ENCODE results near the gene SPIN1. TPM values are rescaled to one million over a fixed set of nuclear protein-coding genes. Genes with fewer than 3 reads are reported as not detected.

The SPIN1 gene
- total RNA-seq, 4 donors from 2014 or later = 5.5 to 11.9 (median 6.6) TPM

DNA sequence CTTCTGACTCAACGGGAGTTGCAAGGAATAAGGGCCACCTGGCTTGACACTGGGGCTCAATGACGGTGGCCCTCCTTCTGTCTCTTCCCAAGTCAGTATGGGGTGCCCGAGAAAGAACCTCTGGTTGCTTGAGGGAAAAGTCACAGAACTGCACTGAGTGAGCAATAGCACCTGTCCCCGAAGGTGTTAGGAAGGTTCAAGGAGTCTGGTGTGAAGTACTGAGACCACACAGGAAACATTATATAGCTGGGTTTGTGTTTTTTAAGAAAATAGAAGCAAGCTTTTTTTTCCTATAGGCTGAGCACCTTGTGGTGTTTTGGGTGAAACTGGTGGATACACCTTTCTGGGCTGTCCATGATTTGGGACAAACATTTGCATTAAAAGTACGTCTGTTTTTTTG lies 62.9 kb downstream of the SPIN1 start:
- ATAC-seq (no peak), DNase-seq (no peak)
- Histone ChIP-seq H3K27me3 (no peaks in the 10 kb centered on the region), H3K36me3 (peaks cover 0 to 5% of the 10 kb centered on the region in 2 donors), H3K4me3 (no peak overlapping the region), H3K9me3 (no peaks in the 10 kb centered on the region), H3K27ac (no peak overlapping the region), H3K4me1 (no peaks in the 10 kb centered on the region)
- intact Hi-C loops (cut with DNase I; ENCODE audit: low total_unique reads) (no loop called here), in situ Hi-C loops (cut with MboI; ENCODE audit: low sequenced_read_pairs in 4 of 4) (no loop called here)
- no peak for TF ChIP-seq POLR2A (IDR thresholded peaks at IDR 0.05)
- TF ChIP-seq, protein P1, sequence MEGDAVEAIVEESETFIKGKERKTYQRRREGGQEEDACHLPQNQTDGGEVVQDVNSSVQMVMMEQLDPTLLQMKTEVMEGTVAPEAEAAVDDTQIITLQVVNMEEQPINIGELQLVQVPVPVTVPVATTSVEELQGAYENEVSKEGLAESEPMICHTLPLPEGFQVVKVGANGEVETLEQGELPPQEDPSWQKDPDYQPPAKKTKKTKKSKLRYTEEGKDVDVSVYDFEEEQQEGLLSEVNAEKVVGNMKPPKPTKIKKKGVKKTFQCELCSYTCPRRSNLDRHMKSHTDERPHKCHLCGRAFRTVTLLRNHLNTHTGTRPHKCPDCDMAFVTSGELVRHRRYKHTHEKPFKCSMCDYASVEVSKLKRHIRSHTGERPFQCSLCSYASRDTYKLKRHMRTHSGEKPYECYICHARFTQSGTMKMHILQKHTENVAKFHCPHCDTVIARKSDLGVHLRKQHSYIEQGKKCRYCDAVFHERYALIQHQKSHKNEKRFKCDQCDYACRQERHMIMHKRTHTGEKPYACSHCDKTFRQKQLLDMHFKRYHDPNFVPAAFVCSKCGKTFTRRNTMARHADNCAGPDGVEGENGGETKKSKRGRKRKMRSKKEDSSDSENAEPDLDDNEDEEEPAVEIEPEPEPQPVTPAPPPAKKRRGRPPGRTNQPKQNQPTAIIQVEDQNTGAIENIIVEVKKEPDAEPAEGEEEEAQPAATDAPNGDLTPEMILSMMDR (IDR thresholded peaks at IDR 0.05 in 4 of 5, conservative IDR thresholded peaks at IDR 0.05 in 1 of 5) = no peak

DNA sequence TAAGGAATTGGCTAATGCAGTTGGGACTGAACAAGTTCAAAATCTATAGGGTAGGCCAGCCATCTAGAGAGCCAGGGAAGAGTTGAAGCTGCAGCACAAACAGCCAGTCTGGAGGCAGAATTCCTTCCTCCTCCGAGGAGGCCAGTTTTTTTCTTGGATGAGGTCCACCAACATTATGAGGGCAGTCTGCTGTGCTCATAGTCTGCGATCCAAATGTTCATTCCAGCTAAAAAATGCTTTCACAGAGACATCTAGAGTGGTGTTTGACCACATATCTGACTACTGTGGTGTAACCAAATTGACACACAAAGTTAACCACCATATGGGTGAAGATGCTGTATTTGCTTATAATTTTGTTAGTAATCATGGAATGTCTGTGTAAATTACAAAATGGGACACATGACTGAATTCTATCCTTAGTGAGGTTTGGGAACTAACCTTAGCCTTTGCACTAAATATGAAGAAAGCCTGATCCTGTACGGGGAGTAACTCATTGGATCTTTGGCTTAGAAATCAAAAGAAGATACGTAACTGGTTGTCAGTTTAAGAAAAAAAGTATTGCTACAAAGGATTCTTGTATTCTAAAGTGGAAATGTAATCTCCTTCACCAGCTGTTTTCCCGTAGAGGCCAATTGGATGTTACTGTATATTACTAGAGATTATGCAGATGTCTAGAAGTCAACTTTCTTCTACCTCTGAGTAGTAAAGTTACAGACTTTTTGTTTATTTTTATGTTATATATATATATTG lies 70.6 kb downstream of the SPIN1 start:
- no peak for ATAC-seq
- in situ Hi-C loops (cut with MboI; ENCODE audit: low sequenced_read_pairs in 4 of 4) = no loop called here

DNA sequence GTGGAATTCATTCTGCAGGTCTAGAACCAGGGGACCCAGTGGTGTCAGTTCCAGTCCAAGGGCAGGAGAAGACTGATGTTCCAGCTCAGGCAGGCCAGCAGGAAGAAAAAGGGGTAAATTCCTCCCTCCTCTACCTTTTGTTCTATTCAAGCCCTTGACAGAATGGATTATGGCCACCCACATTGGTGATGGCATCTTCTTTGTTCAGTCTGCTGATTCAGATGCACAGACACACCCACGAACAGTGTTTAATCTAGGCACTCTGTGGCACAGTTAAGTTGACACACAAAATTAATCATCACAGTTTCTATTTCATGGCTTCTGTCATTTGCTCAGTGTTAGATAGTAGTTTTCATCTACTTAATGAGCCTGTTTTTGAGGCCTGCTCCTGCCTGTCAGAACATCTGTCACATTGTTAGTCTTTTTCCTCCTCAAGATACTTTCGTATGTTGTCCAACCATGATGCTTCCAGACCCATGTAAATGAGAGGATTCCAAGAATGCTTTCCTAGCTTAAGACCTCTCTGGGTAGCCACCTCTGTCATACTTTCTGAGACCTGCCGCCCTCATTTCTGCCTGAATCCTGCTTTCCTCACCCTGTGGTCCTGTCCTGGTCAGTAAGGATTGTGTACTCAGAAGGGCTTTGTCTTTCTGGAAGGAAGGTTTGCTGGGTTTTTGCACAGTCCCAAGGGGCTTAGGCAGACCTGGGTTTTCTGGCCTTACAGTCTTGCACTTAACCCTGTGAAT lies 72.5 kb downstream of the SPIN1 start:
- Histone ChIP-seq H3K27me3 (no peaks in the 10 kb centered on the region), H3K4me1 (no peaks in the 10 kb centered on the region), H3K27ac (no peak overlapping the region), H3K9me3 (no peaks in the 10 kb centered on the region), H3K4me3 (no peak overlapping the region), H3K36me3 (no peaks in the 10 kb centered on the region)
- in situ Hi-C loops (cut with MboI; ENCODE audit: low sequenced_read_pairs in 4 of 4) = no loop called here
- DNase-seq = no peak
- TF ChIP-seq POLR2A (IDR thresholded peaks at IDR 0.05) = no peak
- TF ChIP-seq, protein P1 (IDR thresholded peaks at IDR 0.05 in 4 of 5, conservative IDR thresholded peaks at IDR 0.05 in 1 of 5) = no peak
- no peak for ATAC-seq
- intact Hi-C loops (cut with DNase I; ENCODE audit: low total_unique reads) = no loop called here

More for the DNA sequence above, 70.6 kb downstream of the SPIN1 start:
- Histone ChIP-seq H3K4me3 (no peak overlapping the region), H3K27me3 (no peaks in the 10 kb centered on the region), H3K27ac (no peak overlapping the region), H3K9me3 (no peaks in the 10 kb centered on the region), H3K4me1 (no peaks in the 10 kb centered on the region), H3K36me3 (no peaks in the 10 kb centered on the region)
- no peak for TF ChIP-seq POLR2A (IDR thresholded peaks at IDR 0.05)
- intact Hi-C loops (cut with DNase I; ENCODE audit: low total_unique reads) = no loop called here
- no peak for DNase-seq

DNA sequence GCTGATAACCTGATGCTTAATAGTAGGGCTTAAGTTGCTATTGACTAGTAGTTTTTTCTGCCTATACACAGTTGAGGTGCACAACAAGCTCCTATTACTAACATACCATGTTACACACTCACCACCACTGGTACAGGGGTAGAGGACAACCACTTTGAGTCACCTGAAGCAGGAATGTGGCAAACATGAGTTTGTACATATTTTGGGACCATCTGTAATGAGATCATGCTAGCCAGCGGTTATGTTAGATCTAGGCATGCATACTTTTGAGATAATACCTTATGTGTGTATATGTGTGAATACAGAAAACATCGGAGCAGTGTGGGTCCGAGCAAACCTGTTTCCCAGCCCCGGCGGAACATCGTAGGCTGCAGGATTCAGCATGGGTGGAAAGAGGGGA lies 73.9 kb downstream of the SPIN1 start:
- TF ChIP-seq, protein P1 (IDR thresholded peaks at IDR 0.05 in 4 of 5, conservative IDR thresholded peaks at IDR 0.05 in 1 of 5) = no peak
- TF ChIP-seq POLR2A (IDR thresholded peaks at IDR 0.05) = no peak
- H3K36me3 ChIP-seq = no peaks in the 10 kb centered on the region
- ATAC-seq = no peak
- no peak for DNase-seq
- H3K27ac ChIP-seq = no peak overlapping the region
- no peak overlapping the region for H3K4me3 ChIP-seq
- H3K27me3 ChIP-seq = no peaks in the 10 kb centered on the region
- H3K9me3 ChIP-seq = no peaks in the 10 kb centered on the region
- in situ Hi-C loops (cut with MboI; ENCODE audit: low sequenced_read_pairs in 4 of 4) = no loop called here
- no peaks in the 10 kb centered on the region for H3K4me1 ChIP-seq
- intact Hi-C loops (cut with DNase I; ENCODE audit: low total_unique reads) = no loop called here

DNA sequence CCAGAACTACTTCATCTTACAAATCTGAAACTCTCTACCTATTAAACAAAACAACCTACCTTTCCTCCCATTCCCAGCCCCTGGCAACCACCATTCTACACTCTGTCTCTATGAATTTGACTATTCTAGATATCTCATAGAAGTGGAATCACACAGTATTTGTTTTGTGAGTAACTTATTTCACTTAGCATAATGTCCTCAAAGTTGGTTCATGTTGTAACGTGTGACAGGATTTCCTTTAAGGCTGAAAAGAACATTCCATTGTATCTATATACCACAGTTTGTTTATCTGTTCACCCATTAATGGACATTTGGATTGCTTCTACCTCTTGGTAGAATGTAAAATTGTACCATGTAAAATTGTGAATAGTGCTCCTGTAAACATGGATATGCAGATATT lies 76.6 kb downstream of the SPIN1 start:
- no peak for ATAC-seq
- in situ Hi-C loops (cut with MboI; ENCODE audit: low sequenced_read_pairs in 4 of 4) = no loop called here
- no peak for DNase-seq
- H3K27me3 ChIP-seq = no peaks in the 10 kb centered on the region
- TF ChIP-seq POLR2A (IDR thresholded peaks at IDR 0.05) = no peak
- TF ChIP-seq, protein P1 (IDR thresholded peaks at IDR 0.05 in 4 of 5, conservative IDR thresholded peaks at IDR 0.05 in 1 of 5) = no peak
- no peaks in the 10 kb centered on the region for H3K9me3 ChIP-seq
- H3K27ac ChIP-seq = no peak overlapping the region
- no peaks in the 10 kb centered on the region for H3K36me3 ChIP-seq
- intact Hi-C loops (cut with DNase I; ENCODE audit: low total_unique reads) = no loop called here
- H3K4me3 ChIP-seq = no peak overlapping the region
- no peaks in the 10 kb centered on the region for H3K4me1 ChIP-seq

Measured in gastrocnemius medialis (tissue), 4 donors.